OCI-M1 (cell line): ENCODE measurements around the gene LAMTOR5.
"Not testable (repeated sequence)": the region's sequence is repeated elsewhere in the genome, so short reads cannot be mapped to it uniquely, and the experiment has no call there.

Experiments
- DNase-seq: peaks from one replicate; lab custom pipeline; 2025; lab: John Stamatoyannopoulos, UW

The LAMTOR5 gene

DNA sequence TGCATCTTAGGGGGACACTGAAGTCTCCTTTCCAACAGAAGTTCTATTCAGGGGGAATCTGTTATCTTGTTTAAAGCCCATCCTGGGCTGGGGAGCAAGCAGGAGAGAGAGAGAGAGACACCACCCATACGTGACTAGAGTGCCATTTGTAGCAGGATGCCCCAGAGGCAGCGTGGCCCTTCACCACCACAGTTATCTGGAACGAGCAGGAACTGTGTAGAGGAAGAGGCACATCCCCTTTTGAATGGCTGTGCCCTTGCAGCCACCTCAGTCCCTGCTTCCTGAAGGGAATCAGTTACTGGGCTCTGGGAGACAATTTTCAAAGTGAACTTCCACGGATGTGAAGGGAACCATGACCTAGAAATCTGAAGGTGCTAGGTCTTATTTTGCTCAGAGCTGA lies 19.4 kb upstream of the LAMTOR5 start:
- DNase-seq, result peak; percentile 15

DNA sequence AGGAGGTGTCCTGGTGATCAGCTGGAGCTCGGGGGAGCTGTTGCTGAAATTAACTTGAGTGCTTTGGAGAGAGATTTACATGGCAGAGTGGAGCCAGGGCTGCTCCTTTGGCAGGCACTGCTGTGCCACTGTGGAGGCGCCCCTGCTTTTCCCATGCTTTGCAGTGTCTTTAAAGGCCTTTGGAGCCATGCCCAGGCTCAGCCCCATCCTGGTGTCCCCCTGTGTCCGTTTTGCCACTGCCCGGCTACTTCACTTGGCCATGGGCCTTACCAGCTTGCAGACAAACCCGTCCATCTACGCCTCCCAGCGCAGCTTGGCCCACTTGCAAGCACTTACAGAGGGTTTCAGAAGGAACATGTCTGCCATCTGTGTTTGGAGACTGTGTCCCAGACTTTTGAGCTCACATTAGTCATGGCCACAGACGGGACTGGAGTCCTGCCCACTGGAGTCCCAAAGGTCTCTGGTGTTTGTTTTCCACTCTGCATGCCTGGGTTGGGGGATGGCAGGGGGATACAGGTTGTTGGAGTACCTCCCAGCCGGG lies 18.2 kb upstream of the LAMTOR5 start:
- DNase-seq, result no peak

DNA sequence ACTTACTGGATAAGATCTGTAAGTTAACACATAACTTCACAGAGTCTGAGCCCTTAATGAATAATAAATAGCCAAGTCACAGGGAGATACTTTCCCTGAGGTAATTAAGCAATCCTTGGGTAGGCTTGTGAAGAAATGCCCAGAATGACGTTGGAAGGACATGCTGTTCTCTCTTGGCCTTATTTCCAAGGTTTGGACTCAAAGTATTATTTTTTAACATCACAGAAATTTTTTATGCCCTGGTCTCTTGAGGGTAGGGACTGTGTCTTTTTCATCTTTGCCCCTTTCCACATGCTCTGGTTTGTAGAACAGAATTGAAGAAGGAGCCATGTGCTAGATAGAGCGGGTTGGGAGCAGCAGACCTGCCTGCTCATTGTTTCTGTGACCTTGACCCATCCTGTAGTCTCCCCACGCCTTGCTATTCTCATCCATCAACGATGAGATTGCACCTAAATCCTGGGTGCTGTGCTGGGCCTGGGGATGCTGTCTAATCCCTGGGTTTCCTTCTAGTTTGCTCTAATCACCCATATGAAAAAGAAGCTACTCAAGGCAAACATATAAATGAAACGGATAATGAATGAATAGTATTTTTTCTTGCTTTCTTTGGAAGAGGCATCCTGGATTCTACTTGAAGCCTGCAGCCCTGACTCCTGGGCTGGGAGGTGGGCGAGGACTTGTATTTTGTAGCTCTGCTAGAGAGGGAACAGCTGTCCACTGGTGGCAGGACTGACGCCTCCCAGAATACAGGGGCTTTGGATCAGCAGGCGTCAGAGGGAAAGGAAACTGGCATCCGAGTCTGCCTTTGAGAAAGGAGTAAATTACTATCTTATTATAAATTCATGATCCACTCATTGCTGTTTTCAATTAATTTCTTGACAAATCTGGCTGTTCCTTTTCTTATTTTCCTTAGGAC lies 17.5 kb upstream of the LAMTOR5 start:
- DNase-seq, result no peak

DNA sequence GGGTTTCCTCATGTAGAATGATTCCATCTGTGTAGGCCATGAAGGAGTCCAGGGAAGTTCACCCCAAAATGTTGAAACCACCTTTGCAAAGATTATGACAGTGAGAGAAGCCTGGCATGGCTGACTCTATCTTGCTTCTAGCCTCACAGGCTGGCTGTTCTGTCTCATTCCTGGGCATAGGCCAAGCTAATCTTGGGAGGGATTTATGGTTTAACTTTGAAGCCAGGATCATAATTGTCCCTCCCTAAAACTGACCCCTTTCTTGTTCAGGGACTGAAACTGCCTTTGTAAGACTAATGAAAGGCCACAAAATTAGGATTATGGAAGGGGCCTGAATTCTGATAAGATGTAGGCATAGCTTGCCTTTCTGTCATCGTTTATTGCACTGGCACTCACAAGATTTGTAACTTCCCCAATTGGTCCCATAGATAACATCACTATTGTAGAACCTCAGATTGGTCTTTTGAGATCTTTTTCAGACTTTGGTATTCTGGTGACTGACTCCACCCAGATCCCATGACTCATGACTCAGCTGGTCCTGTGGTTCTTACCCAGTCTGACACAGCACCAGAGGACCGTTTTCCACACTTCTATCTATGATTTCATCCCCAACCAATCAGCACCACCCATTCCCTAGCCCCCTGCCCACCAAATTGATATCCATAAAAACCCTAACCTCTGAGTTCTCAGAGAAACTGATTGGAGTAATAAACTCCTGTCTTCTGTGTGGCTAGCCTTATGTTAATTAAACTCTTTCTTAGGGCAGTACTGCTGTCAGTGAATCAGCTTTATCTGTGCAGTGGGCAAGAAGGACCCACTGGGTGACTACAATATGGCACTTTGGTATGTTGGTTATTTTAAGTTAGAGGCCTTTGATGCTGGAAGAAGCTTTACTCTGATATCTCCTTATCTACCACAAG lies 13.6 kb upstream of the LAMTOR5 start:
- peak; percentile 89 for DNase-seq

DNA sequence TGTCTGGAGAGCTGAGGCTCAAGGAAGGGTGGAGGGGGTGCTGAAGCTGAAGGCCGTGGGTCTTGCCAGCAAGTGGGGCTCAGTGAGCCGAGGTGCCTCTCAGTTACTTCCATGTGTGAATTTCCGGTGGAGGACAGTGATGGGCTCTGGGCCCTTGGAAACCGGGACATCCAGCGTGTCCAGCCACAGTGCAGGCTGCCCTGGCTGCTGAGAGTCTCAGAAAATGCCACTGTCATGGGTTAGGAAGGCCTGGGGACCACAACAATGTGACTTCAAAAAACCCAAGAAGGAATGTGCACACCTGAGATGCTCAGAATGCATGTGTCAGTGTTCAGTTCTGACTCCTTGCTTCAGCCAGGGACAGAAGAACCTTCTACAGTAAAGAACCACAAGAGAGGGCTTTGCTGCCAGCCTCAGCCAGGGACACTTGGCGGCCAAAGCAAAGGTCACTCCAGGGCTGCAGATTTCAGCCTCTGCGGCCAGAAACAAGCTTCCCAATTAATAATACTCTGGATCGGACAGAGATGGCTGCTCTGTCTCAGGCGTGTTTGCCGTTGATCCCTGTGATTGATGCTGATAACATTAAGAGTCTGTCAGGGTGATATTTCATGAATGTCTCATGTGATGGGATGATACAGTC lies 12.6 kb upstream of the LAMTOR5 start:
- DNase-seq, result no peak

DNA sequence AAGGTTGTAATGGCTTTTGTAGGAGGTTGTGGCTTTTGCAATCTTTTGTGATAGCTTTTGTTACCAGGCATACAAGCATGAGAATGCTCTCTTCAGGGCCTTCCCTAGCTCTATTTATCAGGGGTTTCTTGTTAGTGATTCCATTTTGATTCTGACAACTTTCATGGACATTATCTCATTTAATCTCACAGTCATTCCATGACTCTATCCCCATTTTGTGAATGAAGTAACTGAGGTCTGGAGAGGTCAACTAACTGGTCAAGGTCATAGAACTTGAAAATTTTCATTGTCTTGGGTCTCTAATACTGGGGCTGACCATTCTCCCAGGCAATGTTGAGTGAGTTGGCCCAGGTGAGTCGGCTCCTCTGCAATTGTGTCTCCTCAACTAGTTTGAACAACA lies 11.2 kb upstream of the LAMTOR5 start:
- no peak for DNase-seq

DNA sequence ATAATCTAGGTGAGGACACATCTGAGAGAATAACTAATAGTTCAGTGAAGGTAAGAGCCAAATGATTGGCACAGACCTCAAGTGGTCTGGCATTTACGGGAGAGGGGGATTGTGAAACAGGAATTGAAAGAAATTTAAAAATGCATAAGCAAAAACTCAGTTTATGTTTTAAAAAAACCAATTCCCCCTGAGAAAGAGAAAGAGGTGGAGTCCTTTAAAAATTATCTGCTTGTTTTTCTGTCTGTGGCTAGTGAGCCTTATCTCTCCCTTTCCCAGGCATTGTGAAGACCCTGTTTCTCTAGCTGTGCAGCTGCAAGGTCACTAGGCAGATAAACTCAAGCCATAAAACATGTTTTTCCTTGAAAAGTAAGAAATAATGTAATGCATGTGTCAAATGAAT lies 5.6 kb upstream of the LAMTOR5 start:
- DNase-seq, result peak; percentile 74

DNA sequence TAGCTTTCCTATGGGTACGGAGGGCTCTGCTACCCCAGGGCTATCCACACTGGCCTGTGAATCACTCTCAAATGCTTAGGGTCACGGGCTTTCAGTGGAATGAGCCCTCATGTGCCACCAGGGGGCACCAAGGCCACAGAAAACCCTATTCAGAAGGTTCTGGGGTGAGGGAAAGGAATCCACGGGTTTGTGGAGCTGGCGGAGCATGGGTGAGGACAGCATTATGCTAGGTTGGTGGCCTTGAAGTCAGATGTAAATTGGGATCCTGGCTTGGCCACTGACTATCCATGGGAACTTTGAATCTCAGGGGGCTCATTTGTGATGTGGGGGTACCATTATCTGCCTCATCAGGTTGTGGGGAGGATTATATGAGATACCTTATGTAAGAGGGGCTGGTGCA lies 5.1 kb upstream of the LAMTOR5 start:
- peak; percentile 93 for DNase-seq

DNA sequence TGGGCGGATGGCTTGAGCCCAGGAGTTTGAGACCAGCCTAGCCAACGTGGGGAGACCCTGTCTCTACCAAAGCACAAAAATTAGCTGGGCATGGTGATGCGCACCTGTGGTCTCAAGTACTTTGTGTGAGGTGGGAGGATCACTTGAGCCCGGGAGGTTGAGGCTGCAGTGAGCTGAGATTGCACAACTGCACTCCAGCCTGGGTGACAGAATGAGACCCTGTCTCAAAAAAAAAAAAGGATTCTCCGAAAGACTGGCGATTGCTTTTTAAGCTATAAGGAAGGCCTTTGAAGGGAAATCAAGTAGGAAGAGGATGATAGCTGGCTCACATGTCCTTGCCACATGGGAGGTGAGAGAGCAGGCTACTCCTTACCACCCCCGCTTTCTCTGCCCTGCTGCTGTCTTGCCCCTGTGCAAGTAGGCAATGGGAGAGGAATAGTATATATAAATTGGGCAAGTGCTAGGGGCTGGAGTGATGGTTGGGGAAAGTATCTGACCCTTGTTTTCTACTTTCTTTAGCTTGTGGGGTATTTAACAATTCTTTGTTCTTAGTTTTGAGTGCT lies 3.8 kb upstream of the LAMTOR5 start:
- no peak for DNase-seq

DNA sequence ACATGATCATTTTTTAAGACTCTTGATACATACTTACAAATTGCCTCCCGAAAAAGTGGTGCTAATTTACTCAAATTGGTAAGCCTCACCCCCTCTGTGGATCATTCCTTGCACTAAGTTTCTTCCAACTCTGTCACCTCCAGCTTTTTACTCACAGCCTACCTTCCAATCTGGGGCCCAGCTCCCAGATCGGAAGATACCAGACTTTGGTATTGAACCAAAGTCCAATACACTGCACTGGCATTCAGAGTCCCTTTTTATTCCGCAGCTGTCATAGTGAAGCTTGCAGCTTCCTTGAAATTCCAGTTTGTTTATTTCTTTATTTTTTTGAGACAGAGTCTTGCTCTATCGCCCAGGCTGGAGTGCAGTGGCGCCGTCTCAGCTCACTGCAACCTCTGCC lies 1.8 kb upstream of the LAMTOR5 start:
- no peak for DNase-seq

DNA sequence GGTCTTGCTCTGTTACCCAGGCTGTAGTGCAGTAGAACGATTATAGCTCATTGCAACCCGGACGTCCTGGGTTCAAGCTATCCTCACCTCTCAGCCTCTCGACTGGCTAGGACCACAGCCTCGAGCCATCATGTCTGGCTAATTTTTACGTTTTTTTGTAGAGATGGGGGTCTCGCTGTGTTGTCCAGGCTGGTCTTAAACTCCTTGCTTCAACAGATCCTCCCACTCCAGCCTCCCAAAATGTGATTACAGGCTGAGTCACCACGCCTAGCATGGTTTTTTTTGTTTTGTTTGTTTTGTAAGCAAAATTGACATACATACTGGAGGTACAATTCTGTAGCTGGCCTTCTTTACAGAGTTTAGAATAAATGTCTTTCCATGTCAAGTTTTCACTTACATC lies 994 bp upstream of the LAMTOR5 start:
- no peak for DNase-seq

DNA sequence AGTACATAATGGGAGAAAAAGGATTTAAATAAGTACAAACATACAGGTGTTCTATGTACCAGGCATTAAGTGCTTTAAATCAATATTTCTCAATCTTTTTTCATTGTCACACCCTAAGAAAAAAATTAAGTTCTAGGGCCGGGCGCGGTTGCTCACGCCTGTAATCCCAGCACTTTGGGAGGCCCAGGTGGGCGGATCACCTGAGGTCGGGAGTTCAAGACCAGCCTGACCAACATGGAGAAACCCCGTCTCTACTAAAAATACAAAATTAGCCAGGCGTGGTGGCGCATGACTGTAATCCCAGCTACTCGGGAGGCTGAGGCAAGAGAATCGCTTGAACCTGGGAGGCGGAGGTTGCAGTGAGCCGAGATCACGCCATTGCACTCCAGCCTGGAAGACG lies 1.1 kb downstream of the LAMTOR5 start:
- not testable (repeated sequence) for DNase-seq

DNA sequence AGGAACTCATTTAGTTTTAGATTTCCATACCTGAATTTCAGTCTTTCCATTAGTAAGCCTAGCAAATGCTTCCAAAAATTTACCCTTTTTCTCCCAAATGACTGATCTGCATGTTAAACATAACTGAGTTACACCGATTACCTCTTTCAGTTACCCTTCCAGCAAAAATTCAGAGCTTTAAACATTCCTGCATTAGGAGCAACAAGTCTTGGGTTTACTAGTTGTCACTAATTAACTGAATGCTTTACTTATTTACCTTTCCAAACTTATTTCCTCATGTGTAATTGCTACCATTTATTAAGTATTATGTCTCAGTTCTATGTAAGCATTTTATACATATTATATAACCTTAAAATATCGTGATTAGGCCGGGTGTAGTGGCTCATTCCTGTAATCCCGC lies 3.1 kb downstream of the LAMTOR5 start:
- no peak for DNase-seq

DNA sequence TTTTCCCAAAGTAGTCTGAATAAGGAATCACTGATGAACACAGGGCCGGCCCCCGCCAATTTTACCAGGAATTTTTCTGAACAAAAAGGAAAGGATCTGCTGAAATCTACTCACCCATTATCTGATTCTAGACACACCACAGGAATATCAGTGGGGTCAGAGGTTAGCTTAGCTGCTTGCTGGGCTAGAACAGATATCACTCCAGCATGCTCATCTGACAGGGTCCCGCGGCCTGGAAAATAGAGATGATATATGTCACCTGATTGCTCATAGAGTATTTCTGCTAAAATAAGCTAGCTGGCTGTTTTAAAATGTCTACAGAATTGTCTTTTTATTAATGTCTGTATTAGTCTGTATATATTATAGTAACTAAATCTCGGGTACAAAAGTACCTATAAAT lies 3.7 kb downstream of the LAMTOR5 start:
- DNase-seq, result no peak

DNA sequence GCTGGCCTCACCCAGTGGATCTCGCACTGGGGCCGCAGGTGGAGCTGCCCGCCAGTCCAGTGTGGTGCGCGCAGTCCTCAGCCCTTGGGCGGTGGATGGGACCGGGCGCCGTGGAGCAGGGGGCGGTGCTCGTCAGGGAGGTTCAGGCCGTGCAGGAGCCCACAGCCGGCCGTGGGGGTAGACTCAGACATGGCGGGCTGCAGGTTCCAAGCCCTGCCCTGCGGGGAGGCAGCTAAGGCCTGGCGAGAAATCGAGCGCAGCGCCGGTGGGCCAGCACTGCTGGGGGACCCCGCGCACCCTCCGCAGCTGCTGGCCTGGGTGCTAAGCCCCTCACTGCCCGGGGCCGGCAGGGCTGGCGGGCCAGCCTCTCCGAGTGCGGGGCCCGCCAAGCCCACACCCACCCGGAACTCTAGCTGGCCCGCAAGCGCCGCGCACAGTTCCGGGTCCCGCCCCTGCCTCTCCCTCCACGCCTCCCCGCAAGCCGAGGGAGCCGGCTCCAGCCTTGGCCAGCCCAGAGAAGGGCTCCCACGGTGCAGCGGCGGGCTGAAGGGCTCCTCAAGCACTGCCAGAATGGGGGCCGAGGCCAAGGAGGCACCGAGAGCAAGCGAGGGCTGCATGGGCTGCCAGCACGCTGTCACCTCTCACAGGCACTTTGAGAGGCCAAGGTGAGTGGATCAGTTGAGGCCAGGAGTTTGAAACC lies 11.1 kb downstream of the LAMTOR5 start:
- not testable (repeated sequence) for DNase-seq

DNA sequence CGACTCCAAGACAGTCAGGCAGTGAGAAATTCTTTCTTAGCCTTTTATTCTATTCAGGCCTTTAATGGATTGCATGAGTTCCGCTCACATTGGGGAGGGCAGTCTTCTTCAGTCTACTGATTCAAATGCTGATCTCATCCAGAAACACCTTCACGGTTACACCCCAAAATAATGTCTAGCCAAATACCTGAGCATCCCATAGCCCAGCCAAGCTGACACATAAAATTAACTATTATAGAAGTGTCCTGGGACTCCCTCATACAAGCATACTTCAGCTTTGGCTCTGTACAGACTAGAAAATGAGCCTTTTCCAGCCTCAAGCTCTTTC lies 13.0 kb downstream of the LAMTOR5 start:
- no peak for DNase-seq

DNA sequence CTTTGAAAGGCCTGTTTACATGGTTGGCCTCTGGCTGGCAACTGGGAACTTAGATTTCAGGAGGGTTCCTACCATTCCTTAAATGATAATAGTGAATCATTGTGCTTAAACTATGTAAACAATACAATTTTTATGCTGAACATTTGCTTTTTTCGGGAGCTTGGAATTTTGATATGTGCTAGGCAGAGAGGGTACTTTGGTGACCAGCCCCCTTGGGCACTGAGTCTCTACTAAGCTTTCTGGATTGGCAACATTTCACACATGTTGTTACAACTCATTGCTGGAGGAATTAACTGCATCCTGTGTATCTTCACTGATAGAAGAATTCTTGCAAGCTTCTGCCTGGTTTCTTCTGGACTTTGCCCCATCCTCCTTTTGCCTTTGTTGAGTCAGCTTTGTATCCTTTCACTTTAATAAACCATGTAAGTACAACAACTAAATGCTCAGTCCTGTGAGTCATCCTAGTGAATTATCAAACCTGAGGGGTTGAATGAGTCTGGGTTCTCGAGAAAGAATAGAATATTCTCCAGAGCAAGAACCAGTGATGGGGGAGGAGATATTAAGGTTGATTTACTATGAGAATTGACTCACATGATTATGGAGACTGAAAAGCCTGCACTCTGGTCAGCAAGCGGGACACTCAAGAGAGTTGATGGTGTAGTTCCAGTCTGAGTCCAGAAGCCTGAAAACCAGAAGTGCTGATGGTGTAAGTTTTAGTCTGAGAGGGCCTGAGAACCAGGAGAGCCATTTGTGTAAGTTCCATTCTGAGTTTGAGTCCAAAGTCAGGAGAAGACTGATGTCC lies 13.6 kb downstream of the LAMTOR5 start:
- DNase-seq, result no peak

DNA sequence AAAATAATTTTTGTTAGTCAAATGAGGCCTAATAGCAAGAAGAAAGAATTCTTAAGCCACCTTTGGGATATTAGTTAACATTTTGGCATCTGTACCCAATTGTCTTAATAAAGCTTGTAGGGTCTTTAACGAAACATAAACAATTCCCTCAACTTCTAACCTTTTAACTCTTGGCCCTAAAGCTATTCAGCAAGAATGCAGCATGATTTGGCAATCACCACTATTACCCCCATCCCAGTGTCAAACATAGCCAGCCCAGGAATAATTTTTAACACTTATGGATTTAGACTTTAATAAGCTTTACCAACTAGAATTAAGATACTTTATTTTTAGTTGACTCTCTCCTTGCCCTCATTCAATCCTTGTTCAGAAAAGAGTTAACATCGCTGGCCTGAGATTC lies 14.2 kb downstream of the LAMTOR5 start:
- DNase-seq, result no peak

DNA sequence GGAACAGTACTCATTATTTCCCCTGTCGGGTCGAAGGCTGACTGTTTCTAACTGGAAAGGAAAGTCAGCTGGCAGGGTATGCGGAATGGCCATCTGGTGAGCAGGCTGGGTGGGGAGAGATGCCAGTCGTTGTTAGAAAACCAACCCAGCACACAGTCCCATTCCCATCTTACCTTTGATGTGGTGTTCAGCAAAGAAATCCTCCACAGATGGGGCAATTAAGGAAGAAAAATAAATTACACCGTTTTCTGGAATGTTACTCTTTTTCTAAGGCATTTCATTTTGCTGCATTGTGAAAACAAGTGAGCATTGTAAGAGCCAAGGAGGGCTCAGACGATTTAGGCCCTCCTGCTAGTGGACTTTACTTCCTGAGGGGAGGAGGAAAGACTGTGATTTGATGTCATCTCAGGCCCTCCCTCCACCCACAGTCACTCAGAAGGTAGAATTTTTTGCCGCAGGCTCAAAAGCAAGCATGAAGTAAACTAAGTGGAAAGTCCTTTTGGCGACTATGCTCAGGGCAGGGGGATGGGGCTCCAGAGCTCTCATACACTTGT lies 16.7 kb downstream of the LAMTOR5 start, which contains the start of gene SLC16A4:
Gene SLC16A4 (minus strand): TSS at position 335 of the 554 bp plus-strand sequence. CDS start 1,703 bp downstream, outside the sequence.
- DNase-seq, result no peak

DNA sequence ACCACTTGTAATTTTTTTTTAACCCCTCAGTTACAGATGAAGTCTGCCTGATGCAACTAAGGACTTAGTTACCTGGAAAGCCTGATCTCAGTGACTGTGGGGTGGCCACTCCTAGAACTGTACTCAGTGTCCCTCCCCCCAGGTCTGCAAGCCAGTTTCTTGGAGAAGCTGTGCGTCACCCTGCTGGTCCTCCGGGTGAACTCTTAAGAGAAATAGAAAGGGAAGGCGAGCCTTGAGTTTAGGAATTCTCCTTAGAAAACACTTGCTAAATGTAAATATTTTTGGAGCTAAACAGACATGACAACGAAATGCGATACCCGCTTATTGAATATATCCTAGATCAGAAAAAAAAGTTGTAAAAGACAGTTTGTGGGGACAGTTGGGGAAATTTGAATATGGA lies 17.4 kb downstream of the LAMTOR5 start:
- no peak for DNase-seq
